ENCODE results near the gene ADTRP.
A peak's percentile ranks its signal among the peaks of the same experiment; 100 is the strongest.

Gene ADTRP

GRCh38 chr6:11778648-11779328 lies at the start of gene ADTRP:
Gene ADTRP (minus strand): TSS chr6:11778803. CDS start chr6:11778759, 44 bp downstream.
- no peak for FAIRE-seq
- no peak for DNase-seq (ENCODE audit: insufficient read length, low spot score)

GRCh38 chr6:11826779-11827178 lies 48.2 kb upstream of the ADTRP start:
- FAIRE-seq (no peak), DNase-seq (ENCODE audit: insufficient read length, low spot score) (no peak)

GRCh38 chr6:11824986-11825385 lies 46.4 kb upstream of the ADTRP start:
- FAIRE-seq, result peak; percentile 84

GRCh38 chr6:11822346-11822745 lies 43.7 kb upstream of the ADTRP start:
- FAIRE-seq, result no peak
- no peak for DNase-seq (ENCODE audit: insufficient read length, low spot score)

More at GRCh38 chr6:11824986-11825385, 46.4 kb upstream of the ADTRP start:
- DNase-seq (ENCODE audit: insufficient read length, low spot score), result no peak

GRCh38 chr6:11821781-11822180 lies 43.2 kb upstream of the ADTRP start:
- FAIRE-seq (no peak), DNase-seq (ENCODE audit: insufficient read length, low spot score) (no peak)

GRCh38 chr6:11820821-11821220 lies 42.2 kb upstream of the ADTRP start:
- DNase-seq (ENCODE audit: insufficient read length, low spot score), result no peak
- no peak for FAIRE-seq

GRCh38 chr6:11819486-11819885 lies 40.9 kb upstream of the ADTRP start:
- no peak for DNase-seq (ENCODE audit: insufficient read length, low spot score)
- FAIRE-seq, result no peak

GRCh38 chr6:11815231-11815630 lies 36.6 kb upstream of the ADTRP start:
- peak; percentile 65 for FAIRE-seq
- DNase-seq (ENCODE audit: insufficient read length, low spot score), result no peak

GRCh38 chr6:11814819-11815218 lies 36.2 kb upstream of the ADTRP start:
- FAIRE-seq (peak; percentile 21), DNase-seq (ENCODE audit: insufficient read length, low spot score) (no peak)

GRCh38 chr6:11814106-11814505 lies 35.5 kb upstream of the ADTRP start:
- FAIRE-seq, result no peak
- no peak for DNase-seq (ENCODE audit: insufficient read length, low spot score)

GRCh38 chr6:11813606-11814005 lies 35.0 kb upstream of the ADTRP start:
- DNase-seq (ENCODE audit: insufficient read length, low spot score) (no peak), FAIRE-seq (no peak)

- DNase-seq (ENCODE audit: insufficient read length, low spot score) (no peak), FAIRE-seq (no peak)
Observed at GRCh38 chr6:11812951-11813350, 34.3 kb upstream of the ADTRP start.

GRCh38 chr6:11812439-11812838 lies 33.8 kb upstream of the ADTRP start:
- DNase-seq (ENCODE audit: insufficient read length, low spot score), result no peak
- FAIRE-seq, result no peak

- DNase-seq (ENCODE audit: insufficient read length, low spot score) (no peak), FAIRE-seq (no peak)
Observed at GRCh38 chr6:11811644-11812264, 33.2 kb upstream of the ADTRP start.

- no peak for FAIRE-seq
Observed at GRCh38 chr6:11810854-11811643, 32.4 kb upstream of the ADTRP start.

GRCh38 chr6:11810039-11810541 lies 31.5 kb upstream of the ADTRP start:
- DNase-seq (ENCODE audit: insufficient read length, low spot score) (no peak), FAIRE-seq (no peak)

More at GRCh38 chr6:11810854-11811643, 32.4 kb upstream of the ADTRP start:
- DNase-seq (ENCODE audit: insufficient read length, low spot score), result no peak

- FAIRE-seq (no peak), DNase-seq (ENCODE audit: insufficient read length, low spot score) (no peak)
Observed at GRCh38 chr6:11808054-11808453, 29.5 kb upstream of the ADTRP start.

GRCh38 chr6:11806561-11807317 lies 28.1 kb upstream of the ADTRP start:
- DNase-seq (ENCODE audit: insufficient read length, low spot score), result no peak
- FAIRE-seq, result no peak

- FAIRE-seq (no peak), DNase-seq (ENCODE audit: insufficient read length, low spot score) (no peak)
Observed at GRCh38 chr6:11805259-11806053, 26.9 kb upstream of the ADTRP start.

GRCh38 chr6:11804701-11805100 lies 26.1 kb upstream of the ADTRP start:
- FAIRE-seq, result no peak
- DNase-seq (ENCODE audit: insufficient read length, low spot score), result no peak

Data from GM19239 (cell line).